ENCODE measurements around the gene PPIE.
"Not testable (repeated sequence)": the region's sequence is repeated elsewhere in the genome, so short reads cannot be mapped to it uniquely, and the experiment has no call there.

The PPIE gene

DNA sequence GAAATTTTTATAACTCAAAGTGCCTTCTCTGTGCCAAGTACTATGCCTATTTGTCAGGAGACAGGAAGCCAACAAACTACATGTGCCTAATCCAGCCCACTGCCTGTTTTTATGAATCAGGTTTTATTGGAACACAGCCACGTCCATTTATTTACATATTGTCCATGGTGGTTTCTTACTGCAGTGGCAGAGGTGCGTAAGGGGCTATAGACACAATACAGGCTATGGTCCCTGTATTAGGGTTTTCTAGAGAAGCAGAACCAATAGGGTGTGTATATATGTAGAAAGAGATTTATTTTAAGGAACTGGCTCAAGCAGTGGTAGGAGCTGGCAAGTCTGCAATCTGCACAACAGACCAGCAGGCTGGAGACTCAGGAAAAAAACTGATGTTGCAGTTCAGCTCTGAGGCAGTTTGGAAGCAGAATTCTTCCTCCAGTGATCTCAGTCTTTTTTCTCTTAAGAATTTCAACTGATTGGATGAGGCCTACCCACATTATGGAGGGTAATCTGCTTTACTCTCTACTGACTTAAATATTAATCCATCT is 15.4 kb downstream of the PPIE start:
- intact Hi-C loops (cut with DNase I), result no loop called here
- no peak for DNase-seq

DNA sequence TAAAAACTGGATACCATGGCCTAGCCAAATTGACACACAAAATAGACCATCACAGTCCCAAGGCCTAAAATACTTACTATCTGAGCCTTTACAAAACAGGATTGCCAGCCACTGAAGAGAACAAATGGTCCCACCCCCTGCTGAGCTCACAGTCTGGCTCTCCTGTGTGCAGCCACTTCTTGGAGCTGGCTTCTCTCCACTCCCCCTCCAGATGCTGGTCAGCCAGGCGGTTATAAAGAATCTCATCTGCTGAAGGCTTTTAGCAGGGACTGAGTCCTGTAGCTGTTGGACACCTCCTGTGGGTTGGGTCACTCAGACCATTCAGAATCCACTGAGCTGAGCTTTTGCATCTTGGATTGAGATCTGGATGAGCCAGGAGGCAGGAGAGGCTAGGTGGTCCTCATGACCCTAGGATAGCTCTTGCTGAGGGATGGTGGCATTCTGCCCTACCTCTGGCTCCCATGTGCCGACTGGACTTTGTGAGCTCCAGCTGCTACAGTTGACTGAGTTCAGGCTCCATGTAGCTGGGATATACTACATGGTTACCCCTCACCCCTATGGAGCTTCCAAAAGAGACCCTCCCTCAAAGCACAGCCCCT is 16.3 kb downstream of the PPIE start:
- intact Hi-C loops (cut with DNase I), result no loop called here
- DNase-seq, result no peak

DNA sequence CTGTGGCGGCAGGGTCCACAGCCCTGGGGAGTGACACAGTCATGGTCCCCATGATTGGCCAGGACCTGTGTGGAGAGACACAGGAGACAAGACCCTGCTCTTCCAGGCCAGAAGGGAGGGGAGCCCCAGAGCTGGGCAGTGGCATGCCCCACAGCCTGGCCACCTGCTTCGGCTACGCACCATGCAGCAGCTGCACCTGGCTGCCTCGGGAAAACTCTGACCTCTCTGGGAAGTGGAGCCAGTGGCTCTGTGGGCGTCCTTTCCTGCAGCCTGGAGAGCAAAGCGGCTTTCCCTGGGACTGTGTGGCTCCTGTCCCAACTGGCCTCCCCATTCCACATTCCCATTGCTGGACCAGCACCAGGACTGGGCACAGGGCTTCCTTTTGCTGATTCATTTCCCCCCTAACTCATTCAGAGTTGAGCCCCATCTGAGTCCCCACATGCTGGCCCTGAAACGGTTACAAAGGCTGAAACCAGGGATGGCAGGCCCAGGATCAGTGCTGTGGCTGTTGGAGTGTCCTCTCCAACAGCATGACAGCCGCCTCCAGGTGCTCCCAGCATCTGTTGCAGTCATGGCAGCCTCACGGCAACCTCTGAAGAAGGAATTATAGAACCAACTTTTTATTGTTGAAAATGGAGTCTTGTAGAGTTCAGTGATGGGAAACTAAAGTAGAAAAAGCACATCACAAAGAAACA is 17.4 kb downstream of the PPIE start:
- intact Hi-C loops (cut with DNase I), result no loop called here
- no peak for DNase-seq

DNA sequence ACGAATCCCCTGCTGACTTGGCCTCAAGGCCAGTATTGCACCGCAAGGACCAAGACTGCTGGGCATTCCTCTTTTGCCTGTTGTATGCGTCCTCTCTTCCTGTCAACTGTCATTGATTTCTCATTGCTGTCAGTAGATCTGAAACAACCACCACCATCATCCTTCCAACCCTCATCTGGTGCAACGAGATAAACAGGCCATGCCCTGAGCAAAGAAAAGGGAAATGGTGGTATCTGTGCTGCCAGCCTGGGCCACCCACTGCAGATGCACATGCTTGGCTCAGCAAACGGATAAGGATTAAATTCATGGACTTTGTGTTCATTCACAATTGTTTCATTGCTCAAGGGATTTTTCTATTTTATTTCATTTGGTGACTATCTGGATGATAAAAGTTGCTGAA is 18.8 kb downstream of the PPIE start:
- intact Hi-C loops (cut with DNase I), result no loop called here
- no peak for DNase-seq

DNA sequence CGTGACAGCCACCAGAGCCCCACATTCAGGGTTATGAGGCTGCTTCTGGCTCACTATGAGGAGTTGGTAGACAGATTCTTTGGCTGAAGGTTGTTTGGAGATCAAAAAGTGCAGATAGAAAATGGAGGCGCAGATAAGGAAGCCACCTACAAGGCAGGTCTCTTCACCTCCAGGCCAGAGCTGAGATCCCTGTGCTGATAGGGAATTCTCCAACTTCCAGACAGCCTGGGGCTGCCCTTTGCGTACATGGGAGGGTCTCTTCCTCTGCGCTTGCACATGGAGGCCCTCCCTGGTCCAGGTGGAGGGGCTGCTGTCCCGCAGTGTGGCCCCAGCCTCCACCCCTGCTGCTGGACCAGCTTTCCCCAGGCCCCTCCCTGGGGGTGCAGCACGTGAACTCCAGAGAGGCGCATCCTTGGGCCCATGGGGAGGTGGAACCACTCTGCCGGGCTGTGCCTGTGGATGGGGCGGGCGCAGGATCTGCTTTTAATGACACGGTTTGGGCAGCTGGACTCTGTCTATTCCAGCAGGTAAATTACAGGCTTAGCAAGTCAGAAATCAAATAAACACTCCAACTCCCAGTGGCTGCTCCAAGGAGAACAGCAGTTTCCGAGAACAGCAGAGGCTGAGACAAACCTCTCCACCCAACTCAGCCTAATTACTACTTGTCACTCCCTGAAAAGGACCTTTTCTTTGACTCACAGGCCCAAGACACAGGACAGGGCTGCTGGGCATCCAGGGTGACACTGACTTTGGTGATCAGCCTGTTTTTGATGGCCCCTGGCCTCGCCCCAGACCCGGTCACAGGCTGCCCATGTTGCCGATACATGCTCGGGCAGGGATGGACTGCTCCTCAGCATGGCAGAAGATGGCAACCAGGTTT is 20.1 kb downstream of the PPIE start:
- no peak for DNase-seq
- intact Hi-C loops (cut with DNase I), result no loop called here

DNA sequence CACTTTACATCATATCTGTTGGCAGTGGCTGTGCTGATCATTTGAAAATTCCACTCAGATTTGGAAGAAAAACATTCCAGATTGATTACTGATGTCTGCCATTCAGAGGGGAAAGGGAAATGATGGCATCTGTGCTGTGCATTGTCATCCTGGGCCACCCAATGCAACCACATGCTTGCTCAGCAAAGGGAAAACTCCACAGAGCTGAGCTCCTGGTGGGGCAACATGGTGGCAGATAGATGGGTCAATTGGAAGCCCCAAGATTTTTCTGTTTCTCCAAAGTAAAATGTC is 20.7 kb downstream of the PPIE start:
- intact Hi-C loops (cut with DNase I), result no loop called here
- DNase-seq, result no peak

DNA sequence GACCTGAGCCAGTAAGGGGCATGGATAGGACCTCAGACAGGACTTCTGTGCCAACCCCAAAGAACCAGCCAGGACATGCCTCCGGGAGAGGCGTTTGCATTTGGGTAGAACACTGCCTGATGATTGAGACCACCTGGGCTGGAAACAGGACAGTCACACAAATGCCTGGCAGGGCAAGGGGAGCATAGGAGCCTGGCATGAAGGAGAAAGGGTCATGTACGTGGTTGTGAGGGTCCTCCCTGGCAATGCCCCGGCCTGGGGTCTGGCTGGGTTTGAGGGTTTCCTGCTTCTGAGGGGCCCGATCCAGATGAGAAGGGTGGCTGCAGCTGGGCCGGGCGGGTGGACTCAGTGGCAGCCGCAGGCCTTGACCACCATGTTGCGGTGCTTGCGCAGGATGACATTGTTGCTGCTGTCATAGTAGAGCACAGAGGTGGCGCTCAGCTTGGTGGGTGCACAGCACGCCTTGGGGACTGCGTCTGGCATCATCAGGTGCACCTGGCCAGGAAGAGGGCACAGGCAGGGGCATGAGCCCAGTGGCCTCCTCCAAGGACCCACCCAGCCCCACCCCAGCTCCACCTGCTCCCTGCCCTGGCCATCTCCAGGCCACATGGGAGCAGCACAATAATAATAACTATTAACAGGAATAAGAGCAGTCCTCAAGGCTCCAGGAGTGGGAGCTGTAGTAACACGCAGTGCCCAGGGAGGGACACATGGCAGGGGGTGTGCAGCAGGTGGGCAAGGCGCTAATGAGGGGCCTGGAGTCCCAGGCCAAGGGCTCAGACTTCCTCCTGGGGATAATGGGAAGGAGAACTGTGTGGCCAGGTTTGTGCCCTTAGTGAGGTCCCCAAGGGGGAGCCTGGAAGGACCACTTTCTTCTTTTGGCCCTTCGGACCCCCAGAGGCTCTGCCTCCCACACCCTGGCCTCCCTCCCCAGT is 21.7 kb downstream of the PPIE start:
- no peak for DNase-seq
- intact Hi-C loops (cut with DNase I), result no loop called here

DNA sequence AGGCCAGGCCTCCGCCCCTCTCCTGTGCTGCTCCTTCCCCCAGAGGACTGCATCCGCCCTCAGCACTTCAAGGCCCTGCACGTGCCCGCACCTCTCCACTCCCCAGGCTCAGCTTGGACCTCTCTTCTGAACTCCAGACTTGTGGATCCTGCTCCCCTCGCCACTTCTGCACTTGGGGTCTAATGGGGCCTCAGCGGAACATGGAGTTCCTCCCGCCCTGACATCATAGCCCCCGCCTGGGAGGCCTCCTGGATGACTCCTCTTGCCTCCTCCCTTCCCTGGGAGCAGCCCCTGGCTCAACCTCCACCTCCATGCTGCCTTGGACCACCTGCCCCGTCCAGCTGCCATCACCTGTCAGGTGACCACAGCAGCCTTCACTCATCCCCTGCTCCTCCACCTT is 22.3 kb downstream of the PPIE start:
- intact Hi-C loops (cut with DNase I), result no loop called here
- no peak for DNase-seq

DNA sequence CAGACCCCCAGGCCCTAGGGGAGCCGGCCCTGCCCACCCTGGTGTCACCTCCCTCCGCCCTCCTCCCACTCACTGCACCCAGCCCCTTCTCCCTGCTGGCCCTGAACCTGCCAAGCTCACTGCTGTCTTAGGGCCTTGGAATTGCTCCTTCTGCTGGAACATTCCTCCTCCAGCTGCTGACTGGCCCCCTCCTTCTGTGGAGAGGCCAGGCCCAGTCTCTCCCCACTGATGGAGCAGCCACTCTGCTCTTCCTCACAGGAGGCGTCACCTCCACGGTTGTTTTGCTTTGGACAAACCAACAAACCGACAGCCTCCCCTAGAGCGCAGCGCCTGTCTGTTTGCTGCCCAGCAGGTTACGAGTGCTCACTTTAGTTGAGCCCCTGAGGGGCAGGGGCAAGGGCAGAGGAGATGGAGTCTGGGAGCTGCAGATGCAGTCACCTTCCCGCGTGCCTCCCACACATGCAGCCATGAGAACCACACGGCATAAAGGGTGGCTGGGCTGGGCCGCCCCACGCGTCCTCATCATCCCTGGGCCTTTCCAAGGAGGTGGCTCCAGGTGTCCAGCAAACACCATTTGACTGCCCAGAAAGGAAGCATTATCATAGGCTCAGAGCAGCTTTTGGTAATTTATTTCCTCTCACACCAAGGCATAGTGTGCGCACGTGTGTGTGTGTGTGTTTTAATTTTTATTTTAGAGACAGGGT is 23.0 kb downstream of the PPIE start:
- intact Hi-C loops (cut with DNase I), result no loop called here
- DNase-seq, result no peak

DNA sequence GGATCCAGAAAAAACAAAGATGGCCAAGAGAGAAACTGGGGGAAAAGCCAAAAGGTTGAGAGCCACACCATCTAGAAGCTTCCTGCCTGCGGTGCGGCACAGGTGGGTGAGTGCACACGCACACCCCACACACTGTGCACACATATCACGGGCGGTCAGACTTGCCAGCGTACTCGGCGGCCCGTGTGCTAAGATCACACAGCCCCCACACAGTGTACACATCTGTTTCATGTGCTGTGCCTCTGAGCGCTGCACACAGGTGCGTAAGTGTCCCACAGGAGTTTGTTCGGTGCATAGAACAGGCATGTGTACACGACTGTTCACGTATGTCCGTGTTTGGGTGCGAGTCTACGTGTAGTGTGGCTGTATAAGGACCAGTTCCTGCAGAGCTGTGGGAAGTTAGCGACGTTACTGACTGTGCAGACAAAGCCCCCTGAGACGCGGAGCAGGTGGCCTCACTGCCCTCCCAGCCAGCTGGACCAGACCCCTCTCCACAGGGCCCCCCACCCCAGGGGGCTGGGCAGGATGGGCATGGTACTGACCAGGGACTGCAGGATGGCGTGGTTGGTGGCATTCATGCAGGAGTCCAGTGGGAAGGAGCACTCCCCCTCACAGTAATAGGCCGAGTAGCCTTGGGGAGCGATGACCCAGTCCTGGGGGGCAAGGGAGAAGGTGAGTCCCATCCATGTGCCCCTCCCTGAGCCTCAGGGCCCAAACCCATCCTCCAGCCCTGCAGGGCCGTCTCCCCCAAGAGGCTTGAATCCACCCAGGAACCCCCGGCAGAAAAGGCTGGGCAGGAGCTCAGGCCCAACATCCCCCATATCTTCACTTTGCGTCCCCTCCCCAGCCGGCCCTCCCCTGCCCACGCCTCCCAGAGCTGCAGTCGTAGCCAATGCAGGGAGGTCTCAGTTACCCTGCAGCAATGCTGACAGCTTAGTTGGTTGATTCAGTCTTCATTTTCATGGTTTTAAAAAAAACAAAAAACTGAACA is 24.2 kb downstream of the PPIE start:
- DNase-seq, result no peak

DNA sequence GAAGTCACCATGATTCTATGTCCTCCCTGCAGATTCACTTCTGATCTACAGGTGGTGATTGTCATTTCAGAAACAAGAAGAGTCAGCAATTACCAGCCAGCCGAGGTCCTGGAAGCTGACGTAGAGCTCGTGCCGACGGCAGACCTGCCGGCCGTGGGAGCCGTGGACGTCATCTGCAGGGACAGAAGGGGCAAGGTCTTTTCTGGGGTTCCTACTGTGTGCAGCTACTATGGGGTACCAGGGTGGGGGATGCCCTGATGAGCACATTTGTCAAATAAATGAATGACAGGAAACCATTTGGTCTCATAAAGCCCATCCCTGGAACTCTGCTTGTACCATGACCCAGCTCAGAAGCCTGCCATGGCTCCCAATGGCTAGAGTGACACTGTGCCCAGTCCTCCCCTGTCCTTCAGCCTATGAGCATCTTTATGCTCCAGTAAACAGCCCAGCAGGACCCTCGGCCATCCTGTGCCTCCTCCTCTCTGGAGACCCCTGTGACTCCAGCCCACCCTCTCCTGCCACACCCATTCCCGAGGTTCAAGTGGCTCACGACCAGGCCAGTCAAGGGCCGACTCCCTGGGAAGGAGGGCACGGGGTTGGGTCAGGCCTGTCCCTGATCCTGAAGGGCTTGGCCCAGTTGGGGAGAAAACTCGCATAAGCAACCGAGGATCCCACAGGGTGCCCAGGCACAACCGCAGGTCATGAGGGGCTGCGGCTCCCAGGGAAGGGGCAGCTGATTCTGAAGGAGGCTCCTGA is 25.1 kb downstream of the PPIE start:
- DNase-seq; intact Hi-C loops (cut with DNase I): not testable (repeated sequence)

More for the DNA sequence above, 24.2 kb downstream of the PPIE start:
- intact Hi-C loops (cut with DNase I), result no loop called here

DNA sequence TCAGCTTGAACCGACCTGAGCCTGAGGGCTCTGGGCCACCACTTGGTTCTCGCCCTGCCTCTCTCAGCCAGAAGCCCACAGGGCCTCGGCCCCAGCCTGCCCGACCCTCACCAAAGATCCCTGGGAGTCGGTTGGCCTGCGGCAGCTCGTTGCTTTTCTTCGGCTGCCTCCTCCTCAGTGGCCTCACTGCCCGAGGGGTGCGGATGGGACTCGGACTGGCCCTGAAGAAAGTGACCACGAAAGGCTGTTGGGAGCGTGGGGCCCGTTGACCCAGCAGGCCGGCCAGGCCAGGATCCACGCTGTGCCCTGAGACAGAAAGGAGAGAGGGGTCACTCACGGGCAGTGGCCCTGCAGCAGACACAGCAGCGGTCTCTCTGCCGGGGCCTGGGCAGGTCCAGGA is 25.8 kb downstream of the PPIE start:
- intact Hi-C loops (cut with DNase I); DNase-seq: not testable (repeated sequence)

DNA sequence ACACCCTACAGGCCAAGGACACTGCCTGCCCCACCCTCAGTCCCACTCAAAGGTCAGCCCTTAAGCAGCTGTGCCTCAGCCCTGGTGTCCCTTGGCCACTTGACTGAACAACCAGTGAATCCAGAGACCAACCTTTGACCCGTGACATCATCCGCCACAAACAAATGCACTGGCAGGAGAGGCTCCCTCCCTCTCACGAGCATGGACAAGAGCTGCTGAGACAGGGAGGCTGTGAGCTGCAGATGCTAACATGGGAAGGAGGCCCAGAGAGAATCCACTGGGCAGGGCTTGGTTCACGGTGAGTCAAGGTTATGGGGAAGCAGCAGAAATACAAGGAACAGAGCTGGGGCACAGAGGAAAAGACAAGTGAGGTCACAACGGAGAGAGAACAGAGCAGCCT is 27.8 kb downstream of the PPIE start:
- DNase-seq; intact Hi-C loops (cut with DNase I): not testable (repeated sequence)

DNA sequence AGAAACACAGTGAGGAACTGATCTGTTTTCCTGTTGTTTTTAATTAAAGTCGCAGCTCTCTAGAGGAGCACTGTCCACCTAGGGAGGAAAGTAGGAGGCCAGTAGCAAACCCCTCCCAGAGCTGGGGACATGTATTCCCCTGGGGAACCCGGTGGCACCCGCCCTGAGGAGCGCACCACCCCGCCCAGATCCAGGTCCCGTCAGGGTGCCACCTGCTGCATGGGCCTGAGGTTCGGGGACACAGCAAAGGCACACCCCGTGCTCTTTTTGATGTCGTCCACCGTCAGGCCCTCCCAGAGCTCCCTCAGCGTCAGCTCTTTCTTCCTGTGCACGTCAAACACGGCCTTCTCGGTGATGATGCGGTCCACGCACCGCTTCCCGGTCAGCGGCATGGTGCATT is 30.8 kb downstream of the PPIE start:
- DNase-seq; intact Hi-C loops (cut with DNase I): not testable (repeated sequence)

DNA sequence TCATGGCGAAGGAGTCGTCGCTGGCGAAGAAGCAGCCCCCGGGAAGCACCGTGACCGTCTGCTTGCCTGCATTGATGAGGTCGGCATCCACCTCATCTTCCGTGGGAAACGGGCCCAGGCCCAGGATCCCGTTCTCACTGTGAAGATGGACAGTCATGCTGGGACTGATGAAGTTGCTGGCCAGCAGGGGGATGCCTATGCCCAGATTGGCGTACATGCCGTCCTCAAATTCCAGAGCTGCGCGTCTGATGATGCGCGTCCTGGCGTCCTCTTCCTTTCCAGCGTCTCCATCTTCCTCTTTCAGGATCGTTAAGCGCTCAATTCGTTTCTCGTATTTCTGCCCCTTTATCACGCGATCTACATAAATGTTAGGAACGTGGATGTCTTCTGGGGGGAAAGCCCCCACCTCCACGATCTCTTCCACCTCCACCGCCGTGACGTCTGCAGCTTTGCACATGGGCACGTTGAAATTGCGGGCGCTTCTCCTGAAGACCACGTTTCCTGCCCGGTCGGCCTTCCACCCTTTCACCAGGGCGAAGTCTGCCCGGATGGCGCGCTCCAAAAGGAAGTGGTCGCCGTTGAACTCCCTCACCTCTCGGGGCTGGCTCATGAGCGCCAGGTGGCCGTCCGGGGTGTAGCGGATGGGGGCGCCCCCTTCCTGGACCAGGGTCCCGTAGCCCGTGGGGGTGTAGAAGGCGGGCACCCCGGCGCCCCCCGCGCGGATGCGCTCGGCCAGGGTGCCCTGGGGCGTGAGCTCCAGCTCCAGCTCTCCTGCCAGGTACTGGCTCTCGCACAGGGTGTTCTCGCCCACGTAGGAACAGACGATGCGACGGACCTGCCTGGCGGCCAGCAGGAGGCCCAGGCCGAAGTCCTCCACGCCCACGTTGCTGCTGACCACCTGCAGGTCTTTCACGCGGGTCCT is 31.7 kb downstream of the PPIE start:
- intact Hi-C loops (cut with DNase I), result not testable (repeated sequence)

More for the DNA sequence above, 31.7 kb downstream of the PPIE start:
- not testable (repeated sequence) for DNase-seq

Data from head of caudate nucleus (tissue), 42 donors.